Hematopoietic multipotent progenitor cell treated with erythropoietin and hydrocortisone succinate and interleukin-3 and kit ligand, for 4 days (in vitro differentiated cells): Measurements from ENCODE around the gene ATL3.
A peak's percentile ranks its signal among the peaks of the same experiment; 100 is the strongest.
"Not testable (repeated sequence)": the region's sequence is repeated elsewhere in the genome, so short reads cannot be mapped to it uniquely, and the experiment has no call there.

ENCODE experiments used
- DNase-seq: peaks from one replicate; pipeline ENCODE4 v3.0.0-alpha.2; 2015

Gene ATL3

DNA sequence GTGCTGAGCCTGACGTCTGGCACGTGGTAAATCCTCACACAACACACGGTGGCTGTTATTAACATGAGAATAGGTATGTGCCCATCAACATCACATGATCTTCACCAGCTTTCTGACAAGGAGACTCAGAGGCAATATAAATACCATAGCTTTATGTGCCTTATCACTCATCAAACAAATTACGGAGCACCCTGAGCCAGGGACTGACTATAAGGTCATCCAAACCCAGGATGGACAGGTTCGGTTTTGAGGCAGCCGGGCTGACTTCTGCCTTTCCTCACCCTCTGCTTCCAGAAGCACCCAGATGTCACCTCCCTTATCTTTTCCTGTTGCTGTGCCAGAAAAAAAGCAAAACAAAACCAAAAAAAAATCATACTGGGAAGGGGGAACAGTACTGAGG is 51.2 kb downstream of the ATL3 start:
- DNase-seq, result no peak

DNA sequence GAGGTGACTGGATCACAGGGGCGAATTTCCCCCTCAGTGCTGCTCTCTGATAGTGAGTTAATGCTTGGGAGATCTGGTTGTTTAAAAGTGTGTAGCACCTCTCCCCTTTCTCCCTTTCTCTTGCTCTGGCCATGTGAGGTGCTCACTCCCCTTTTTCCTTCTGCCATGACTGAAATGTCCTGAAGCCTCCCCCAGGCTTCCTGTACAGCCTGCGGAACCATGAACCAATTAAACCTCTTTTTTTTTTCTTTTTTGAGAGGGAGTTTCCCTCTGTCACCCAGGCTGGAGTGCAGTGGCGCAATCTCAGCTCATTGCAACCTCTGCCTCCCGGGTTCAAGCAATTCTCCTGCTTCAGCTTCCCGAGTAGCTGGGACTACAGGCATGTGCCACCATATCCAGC is 53.5 kb downstream of the ATL3 start:
- not testable (repeated sequence) for DNase-seq

DNA sequence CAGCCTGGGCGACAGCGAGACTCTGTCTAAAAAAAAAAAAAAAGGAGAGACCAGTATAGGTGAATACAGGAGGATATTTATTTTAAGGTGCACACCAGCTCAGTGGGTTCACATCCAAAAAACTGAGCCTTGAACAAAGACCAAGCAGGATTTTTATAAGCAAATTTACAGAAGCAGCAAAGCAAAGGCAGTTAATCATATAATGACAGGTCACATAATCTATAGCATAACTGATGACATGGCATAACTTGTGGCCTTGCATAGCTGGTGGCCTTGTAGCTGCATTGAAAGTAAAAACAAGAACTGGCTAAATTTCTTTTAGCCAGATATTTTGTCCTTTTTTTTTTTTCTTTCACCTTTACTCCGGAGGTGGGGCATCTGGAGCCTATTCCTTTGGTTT is 54.2 kb downstream of the ATL3 start:
- DNase-seq, result no peak

DNA sequence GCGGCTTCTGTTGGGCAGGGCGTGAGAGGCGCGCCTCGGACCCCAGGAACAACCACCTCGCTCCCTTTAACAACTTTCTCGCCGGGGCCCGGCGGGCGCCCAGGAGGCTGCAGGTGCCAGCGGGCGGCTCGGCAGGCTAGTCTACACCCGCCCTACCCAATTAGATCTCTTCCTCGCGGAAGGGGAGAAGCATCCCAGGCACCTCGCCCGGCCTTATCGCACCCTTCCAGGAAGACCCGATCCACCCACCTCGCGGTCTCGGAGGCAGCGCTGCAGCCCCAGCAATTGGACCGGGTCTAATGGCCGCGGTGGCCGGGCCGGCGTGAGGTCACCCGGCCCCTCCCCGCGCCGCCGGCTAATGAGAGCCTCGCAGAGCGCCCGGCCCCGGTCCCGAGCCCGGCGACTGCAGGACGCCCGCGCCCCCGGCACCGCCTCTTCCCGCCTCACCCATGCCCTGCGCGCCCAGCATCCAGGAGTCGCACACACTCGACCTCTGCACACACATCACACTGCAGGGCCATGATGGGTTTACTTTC is 57.0 kb downstream of the ATL3 start, which contains the start of gene PLAAT3:
TSS of gene PLAAT3 (minus strand) at position 298 of the 536 bp plus-strand sequence. CDS start 419 bp downstream, outside the sequence.
- peak; percentile 86 for DNase-seq

DNA sequence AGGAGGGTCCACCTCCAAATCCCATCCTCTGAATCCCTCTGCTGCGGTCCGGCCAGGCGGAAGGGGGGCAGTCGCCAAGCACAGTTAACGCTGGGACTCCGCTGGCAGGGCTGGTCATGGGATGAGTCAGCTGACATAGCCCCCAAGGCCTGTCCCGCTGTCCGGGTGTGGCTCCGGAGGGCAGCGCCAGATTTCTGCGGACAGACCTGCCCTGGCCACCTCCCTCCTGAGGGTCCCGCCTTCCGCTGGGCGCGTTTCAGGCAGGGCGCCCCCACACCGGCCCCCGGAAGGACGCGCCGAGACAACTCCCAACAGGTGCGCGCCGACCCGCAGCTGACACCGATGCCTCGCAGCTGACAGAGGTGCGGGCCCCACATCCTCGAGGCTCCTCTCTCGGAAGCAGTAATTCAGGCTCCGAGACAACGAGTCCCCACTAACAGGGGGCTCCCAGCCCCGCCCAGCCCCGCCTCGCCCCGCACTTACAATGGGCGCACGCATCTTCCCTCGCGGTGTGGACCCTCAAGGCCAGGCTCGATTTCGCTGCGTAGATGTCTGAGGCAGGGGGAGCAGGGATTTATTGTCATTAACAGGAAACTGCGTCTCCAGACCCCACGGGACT is 57.5 kb downstream of the ATL3 start:
- DNase-seq, result no peak

DNA sequence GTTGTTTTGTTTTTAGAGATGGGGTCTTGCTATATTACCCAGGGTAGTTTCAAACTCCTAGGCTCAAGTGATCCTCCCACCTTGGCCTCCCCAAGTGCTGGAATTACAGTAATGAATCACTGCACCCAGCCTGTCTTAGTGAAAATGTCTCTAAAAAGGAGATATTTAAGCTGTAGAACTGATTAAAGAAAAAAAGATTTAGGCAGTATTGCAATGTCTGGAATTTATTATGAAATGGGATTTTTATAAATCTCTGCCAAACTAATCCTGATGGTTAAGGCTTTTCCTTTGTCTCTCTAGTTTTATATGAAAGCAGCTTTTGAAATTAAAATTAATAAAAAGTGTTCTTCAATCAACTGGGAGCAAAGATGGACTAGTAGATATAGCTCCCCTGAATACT is 59.0 kb downstream of the ATL3 start:
- no peak for DNase-seq

DNA sequence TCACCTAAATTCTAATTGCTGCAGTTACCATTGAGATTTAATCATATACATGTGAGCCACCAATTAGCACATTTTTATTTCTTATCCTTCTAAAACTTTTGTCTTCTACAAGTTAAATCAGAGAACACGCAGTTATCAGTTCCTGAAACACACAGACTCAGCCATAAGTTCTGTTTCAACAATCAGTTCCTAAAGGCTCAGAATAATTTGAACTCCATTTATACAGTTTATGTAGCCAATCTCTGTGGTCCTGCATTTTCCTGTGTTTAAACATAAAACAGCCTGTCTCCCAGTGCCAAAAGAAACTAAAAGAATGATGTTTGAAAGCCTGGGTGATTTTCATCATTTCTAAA is 59.8 kb downstream of the ATL3 start:
- DNase-seq, result peak; percentile 19

DNA sequence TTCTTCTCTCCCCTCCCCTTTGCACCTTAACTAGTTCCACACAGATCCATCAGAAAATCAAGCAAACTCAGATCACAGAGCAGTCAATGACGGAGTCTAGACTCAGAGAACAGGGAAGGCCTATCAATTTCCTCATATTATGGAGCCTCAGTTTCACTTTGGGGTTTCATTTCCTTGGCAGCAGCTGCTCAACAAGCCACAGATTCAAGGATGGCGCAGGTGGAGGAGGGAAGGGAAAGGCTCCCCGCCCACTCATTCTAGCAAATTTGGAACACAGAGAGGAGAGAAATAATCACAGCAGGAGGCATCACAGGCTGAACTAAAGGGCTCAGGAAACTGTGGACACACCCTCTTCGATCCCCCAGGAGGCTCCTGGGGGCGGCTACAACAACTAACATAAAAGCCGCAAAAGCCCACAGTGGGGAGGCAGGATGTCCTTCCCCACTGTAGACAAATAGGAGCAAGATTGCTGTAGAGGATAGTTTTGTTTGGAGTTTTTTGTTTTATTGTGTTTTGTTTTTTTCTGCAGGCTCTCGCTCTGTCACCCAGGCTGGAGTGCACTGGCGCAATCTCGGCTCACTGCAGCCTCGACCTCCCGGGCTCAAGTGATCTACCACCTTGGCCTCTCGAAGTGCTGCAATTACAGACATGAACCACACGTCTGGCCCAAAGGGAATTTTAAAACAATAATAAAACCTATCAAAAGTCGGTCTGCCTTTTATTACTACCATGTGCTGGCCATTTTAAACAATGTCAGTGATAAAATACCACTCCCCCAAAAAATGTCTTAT is 60.4 kb downstream of the ATL3 start:
- no peak for DNase-seq

DNA sequence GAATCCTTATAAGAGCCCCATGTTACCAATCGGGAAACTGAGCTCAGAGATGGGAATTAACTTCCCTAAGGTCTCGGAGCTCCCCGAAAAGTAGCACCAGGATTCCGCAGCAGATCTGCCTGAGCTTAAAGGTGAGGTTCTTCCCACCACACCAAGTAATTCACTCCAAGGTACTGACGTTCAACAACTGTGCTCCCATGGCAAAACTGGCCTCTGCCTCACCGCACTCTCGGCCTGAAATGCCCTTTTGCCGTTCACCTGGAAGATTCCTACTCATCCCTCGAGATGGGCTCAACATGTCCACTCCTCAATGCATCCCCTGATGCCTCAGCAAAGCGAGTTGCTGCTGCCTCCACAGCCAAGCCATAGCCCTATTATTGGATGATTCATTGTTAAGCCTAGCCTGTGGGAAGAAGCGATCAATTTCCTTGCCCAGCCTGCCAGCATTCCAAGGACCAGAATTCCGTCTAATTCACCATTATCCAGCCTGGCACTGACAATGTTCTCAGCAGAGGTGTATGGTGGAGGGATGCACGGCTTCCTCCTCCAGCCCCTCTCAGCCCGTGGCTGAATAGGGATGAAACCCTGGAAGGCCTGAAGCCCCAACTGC is 61.1 kb downstream of the ATL3 start:
- no peak for DNase-seq

DNA sequence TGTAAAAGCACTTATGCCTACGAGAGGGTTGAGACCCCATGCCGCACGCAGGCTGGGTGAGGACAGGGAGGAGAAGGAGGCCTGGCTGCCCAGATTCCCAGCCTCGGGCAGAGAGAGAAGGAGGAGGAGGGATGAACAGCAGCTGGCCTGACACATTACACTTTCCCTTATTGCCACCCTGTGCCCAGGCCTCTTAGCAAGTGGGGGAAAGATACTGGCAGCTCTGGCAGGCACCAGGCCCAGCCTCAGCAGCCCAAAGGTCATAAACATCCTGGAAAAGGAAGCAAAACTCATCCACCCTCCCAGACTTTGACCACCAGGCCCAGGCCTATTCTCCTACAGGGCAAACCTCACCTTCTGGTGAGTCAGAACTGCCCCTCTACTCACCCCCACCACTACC is 61.6 kb downstream of the ATL3 start:
- DNase-seq, result no peak

DNA sequence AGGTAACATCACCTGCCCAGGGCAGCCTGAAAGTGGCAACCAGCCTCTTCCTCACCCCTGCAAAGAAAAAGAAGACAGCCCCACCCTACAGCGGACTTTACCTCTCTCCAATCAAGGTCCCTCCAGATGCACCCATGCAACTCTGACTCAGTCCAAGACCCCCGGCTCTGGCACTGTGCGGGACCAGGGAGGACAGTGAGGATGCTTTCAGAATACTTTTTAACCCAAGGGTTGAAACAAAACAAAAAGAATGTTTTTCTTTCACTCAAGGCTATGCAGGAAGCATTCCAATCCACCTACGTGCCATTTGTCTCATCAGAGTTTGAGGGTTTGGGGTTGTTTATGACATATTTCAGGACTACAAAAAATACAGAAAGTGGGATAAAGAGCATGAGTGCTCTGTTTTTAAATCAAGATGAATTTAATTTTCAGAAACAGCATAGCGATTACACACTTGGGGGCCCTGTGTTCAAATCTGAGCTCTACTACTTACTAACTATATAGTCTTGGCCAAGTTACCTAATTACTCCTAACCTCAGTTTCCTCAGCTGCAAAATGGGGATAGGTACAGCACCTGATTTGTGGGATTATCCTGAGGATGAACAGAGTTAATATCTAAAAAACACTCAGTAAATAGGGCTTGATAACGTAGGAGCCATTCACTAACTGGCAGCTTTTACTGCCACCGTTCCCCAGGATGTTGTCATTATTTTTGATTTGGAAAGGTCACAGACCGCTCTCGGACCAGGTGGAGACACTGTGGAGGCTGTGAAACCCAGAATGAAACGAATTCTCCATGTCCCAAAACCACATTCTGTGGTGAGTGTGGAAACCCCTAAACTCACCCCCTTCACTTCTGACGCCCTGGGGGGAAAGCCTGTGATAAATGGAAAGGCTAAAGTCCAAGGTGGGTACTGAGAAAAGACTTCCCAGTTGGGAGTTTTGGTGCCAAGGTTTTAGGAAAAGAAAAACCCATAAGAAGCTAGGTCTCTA is 62.5 kb downstream of the ATL3 start:
- DNase-seq, result no peak

DNA sequence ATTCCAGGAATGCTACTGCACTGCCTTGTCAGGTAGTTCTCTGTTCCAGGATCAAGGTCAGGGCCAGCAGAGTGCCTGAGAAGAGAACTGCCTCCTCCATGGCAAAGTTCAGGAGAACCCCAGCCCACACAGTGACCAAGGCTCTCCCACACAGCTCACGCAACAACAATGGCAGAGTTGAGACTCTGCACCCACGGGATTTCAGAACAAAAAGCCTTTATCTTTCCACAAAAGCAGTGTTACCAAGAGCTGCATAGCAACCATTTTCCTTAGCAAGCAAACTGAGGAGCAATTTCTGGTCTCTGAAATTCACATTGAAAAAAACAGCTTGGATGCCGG is 68.0 kb downstream of the ATL3 start:
- no peak for DNase-seq

DNA sequence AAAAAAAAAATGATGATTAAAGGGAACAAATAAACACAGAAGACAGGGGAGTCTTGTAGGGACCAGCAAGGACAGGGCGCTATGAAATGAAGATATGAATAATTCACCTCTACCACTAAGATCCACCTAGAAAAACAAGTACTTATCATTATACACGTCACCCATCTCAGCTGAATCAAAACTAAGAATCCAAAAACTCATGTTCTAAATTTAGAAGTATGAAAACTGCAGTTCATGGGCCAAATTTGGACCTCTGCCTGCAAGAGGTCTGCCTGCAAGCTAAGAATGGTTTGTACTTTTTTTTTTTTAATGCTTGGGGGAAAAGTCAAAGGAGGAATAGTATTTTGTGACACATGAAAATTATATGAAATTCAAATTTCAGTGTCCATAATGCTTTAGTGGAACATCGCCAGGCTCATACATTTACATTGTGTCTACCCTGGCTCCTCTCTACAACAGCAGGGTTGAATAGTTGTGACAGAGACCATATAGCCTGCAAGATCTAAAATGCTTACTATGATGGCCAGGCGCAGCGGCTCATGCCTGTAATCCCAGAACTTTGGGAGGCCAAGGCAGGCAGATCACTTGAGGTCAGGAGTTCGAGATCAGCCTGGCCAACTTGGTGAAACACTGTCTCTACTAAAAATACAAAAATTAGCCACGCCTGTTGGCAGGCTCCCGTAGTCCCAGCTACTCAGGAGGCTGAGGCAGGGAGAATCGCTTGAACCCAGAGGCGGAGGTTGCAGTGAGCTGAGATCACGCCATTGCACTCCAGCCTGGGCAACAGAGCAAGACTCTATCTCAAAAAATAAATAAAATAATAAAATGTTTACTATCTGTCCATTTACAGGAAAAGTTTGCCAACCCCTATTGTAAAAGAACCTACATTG is 68.6 kb downstream of the ATL3 start:
- DNase-seq, result not testable (repeated sequence)

DNA sequence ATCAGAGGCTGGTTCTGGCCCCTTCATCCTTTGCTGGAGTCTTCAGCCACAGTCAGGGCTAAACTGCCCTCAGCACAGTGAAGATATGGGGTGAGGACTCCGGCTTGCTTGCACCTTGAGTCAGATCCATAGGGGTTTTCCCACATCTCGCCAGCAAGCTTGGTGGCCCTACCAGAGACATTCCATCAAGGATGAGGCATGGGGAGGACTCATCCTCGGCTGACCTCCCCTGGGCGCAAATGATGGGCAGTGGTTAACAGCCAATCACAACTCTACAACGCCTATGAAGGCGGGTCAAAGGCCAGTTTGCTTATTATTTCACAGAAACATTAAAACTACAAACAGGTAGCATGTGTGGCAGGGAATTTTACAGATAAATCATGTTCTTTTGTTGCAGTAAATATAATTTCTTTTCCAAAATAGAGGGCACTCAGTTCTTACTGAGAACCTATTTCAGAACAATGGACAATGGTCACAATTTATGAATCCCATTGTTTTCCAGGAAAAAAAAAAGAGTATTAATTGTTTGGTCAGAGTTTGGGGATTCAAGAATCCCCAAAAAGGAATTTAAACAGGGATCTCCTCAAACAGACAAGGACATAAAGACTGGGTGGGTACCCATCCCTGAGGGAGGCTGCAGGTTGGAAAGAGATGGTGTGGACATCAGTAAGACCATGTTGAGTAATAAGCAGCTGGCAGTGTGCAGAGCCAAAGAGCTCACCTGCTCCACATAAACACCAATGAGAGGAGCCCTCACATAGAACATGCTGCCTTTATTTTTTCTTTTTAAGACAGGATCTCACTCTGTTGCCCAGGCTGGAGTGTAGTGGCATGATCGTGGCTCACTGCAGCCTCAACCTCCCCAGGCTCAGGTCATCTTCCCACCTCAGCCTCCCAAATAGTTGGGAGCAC is 71.7 kb downstream of the ATL3 start:
- DNase-seq, result no peak

DNA sequence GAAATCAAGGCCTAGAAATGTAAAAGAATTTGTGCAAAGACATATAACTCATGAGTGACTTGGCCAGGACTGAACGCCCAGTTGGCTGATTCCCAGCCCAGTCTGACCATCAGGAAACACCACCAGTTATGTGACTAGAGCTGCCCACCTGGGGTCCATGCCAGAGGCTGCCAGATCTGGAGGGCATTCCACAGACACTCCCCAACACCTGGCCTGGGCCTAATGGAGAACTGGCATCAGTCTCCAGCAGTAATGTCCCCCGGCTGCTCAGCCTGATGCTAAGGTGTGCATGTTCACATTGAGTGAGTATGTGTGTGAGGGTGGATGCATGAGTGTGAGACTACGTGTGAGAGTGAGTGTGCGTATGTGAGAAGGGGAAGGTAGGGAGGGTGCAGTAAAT is 72.6 kb downstream of the ATL3 start:
- DNase-seq, result no peak

DNA sequence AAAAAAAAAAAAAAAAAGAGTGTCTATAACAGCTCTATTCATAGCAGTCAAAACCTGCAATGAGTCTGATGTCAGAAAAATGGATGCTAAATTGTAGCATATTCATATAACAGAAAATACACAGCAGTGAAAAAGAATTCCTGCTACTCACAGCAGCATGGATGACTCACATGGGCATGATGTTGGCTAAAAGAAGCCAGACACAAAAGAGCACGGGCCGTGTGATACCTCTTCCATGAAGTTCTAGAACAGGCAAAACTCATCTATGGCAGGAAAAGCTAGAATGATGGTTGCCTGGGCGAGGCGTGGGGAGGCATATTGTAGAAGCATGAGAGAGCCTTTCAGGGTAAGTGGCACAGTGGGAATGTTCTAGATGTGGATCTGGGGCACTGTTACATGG is 75.9 kb downstream of the ATL3 start:
- DNase-seq, result no peak

DNA sequence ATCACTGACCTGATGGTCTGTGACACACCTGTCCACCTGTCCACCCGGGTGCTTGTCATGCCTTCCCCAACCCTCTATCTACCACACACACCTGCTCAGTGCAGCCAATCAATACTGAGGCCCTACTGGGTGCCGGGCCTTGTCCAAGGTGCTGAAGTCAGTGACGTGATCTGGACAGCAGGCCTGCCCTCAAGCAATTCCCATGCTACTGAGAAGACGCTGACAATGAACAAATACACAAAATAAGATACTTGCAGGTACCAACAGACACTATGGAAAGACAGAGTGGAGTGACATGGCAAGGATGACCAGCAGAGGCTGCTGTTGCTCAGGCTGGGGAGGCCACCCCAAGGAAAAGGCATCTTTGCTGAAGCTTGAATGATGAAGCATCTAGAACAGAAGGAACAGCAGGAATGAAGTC is 78.2 kb downstream of the ATL3 start:
- DNase-seq, result peak; percentile 52

DNA sequence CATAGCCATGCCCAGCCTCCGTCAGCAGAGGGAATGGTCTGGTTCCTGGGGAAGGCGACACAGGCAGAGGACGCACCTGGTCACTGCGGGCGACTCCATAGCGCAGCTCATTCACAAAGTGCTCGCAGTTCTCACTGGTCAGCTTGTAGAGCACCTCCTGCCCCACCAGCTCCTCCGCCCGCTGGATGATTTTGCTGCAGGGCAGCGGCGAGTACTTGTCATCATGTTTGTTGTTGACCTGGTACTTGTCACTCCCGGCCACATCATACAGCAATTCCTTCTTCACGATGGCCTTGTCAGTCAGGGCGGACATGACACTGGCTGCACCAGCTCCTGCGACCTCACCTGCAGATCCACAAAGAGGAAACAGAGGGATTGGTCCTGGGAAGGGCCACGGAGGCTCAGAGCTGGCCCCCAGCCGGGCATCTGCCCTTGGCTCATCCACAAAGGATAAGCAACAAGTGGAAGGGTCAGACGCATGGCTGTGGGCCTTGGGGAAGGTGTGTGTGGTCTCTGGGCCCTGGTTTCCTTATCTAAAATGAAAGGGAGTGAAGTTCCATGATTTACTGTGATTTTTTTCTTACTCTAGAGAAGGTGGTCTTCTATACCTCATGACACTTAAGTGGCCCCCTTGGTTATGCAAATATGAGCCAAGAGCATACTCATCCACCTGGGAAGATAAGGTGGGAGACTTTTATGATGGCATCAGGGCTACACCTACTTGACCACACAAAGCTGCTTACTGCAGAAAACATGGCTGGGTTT is 81.0 kb downstream of the ATL3 start:
- no peak for DNase-seq

DNA sequence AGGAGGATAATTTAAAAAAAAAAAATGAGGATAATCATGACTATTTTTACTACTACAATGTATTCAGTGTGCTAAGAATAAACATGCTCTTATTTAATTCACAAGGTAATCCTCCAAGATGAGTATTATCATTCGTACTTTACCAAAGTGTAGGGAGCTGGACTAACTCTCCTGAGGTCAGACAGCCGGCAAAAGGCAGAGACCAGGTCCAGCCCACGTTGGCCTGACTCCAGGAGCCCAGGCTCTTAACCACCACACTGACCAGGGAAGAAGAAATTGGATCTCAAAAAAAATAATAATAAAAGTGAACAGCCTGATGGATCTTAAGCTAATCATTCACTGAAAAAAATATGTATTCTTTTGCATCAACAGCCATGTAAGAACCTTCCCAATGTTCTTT is 82.2 kb downstream of the ATL3 start:
- no peak for DNase-seq
